Natural killer cell (primary cell): ENCODE results near the gene CD109. TPM values are rescaled to one million over a fixed set of nuclear protein-coding genes. Genes with fewer than 3 reads are reported as not detected.
"Not testable (repeated sequence)": the region's sequence is repeated elsewhere in the genome, so short reads cannot be mapped to it uniquely, and the experiment has no call there.

Experiments used
- ATAC-seq, 3 donors: fragments of 150-1000 bp in 2 of 3; fragments of 200-7000 bp in 1 of 3; cut with Tn5 transposase; 1 replicate in 1 of 3; 2 replicates in 2 of 3; pipeline ENCODE4 v1.10.0; 2021; ENCODE audit warnings: mild to moderate bottlenecking in 2 of 3, moderate library complexity in 2 of 3
- DNase-seq, 2 donors: peaks; one replicate each; pipeline versions ENCODE4 v3.0.0 to v3.0.0-alpha.2; 2013 to 2021; ENCODE audit warnings: mixed read lengths in 1 of 2
- H3K27ac ChIP-seq: one replicate; pipeline ENCODE4 v1.5.1; 2013; ENCODE audit warnings: mild to moderate bottlenecking, low read length
- H3K27me3 ChIP-seq: one replicate; pipeline ENCODE4 v1.6.1; 2013; ENCODE audit warnings: low read length; ENCODE audit not compliant: control insufficient read depth, insufficient read depth
- H3K36me3 ChIP-seq: one replicate; pipeline ENCODE4 v1.6.1; 2013; ENCODE audit warnings: low read length; ENCODE audit not compliant: control insufficient read depth, insufficient read depth
- H3K4me1 ChIP-seq: one replicate; pipeline ENCODE4 v1.6.1; 2013; ENCODE audit warnings: low read length; ENCODE audit not compliant: control insufficient read depth, insufficient read depth
- H3K4me3 ChIP-seq: one replicate; pipeline ENCODE4 v1.5.1; 2013; ENCODE audit warnings: low read length
- H3K9me3 ChIP-seq: one replicate; pipeline ENCODE4 v1.6.1; 2013; ENCODE audit warnings: low read length; ENCODE audit not compliant: control insufficient read depth, insufficient read depth
- H3K27ac Mint-ChIP-seq, 2 donors: one replicate each; pipeline ENCODE4 v1.8.0; 2022; ENCODE audit warnings: mild to moderate bottlenecking in 2 of 2, mixed read lengths in 2 of 2, moderate library complexity in 1 of 2
- H3K27me3 Mint-ChIP-seq, 2 donors: one replicate each; pipeline ENCODE4 v1.8.0; 2022; ENCODE audit warnings: low read depth in 2 of 2, mixed read lengths in 2 of 2
- H3K36me3 Mint-ChIP-seq: one replicate; pipeline ENCODE4 v1.8.0; 2022; ENCODE audit warnings: mixed read lengths
- H3K4me1 Mint-ChIP-seq, 2 donors: one replicate each; pipeline ENCODE4 v1.8.0; 2022; ENCODE audit warnings: mixed read lengths in 2 of 2
- H3K4me3 Mint-ChIP-seq: one replicate; pipeline ENCODE4 v1.8.0; 2022; ENCODE audit warnings: mild to moderate bottlenecking, moderate library complexity, mixed read lengths
- H3K9me3 Mint-ChIP-seq, 2 donors: one replicate each; pipeline ENCODE4 v1.8.0; 2022; ENCODE audit warnings: mixed read lengths in 2 of 2
- WGBS: methylation state at CpG from one replicate; pipeline ENCODE4 v1.1.7; 2013; ENCODE audit warnings: missing lambda C conversion rate; ENCODE audit not compliant: insufficient coverage; 5-methylcytosine and 5-hydroxymethylcytosine counted together
- intact Hi-C: fragments of 100-400 bp; cut with micrococcal nuclease; formaldehyde crosslinking; loops from one replicate; pipeline ENCODE4 v1.14.2; 2022
- total RNA-seq, 4 donors: library from RNA; stranded (reverse); fragments of 120-200 nt in 1 of 4; gene quantifications; one replicate each; pipeline versions ENCODE4 v1.2.3 to v1.2.4, GENCODE V29; 2013 to 2022
- TF ChIP-seq, protein P1 (sequence below): fragments of 200-600 bp; IDR thresholded peaks from one replicate; pipeline ENCODE4 v1.8.0; 2022; ENCODE audit warnings: antibody characterized with exemption

The CD109 gene
- total RNA-seq, 3 donors from 2014 or later (not counting 1 experiment from before 2014, with no cell fraction given), result 0.24 to 0.88 (median 0.83) TPM

DNA sequence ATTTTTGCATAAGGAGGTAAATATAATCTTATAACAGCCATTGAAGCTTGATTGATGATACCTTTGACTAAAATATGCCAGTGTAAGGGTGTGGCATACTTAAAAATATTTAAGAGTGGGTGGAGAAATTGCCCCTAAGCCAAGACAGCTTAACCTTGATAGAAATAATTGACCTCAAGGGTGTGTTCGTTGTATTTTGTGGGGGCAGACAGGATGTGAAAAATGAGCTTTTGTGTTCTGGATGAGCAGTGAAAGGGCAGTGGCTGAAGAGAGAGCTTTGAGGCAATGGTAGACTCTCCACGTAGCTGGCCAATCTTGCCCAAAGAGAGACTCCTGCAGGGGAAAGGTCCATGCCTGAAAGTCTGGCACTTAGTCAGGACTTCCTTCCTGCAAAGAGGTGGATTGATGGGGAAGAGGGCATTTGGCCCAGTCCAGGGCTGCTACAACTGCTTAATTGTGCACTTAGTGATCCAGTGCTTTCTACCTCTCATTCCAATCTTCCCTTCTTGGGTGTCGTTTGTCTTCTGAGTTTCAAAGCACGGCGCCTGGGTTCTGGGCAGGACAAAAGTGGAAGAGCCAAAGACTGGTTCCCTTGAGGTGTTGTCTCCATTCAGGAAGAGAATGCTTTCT, 15.6 kb upstream of the CD109 start:
- H3K36me3 Mint-ChIP-seq, result no peaks in the 10 kb centered on the region
- WGBS, result 47% methylated on average over 5 of the region's 5 CpGs
- H3K4me1 ChIP-seq, result peaks cover under 1% of the 10 kb centered on the region
- H3K9me3 Mint-ChIP-seq, result peaks cover 0 to 4% of the 10 kb centered on the region in 2 donors
- H3K27ac Mint-ChIP-seq, result no peak overlapping the region
- peaks cover 3 to 4% of the 10 kb centered on the region in 2 donors for H3K4me1 Mint-ChIP-seq
- no peaks in the 10 kb centered on the region for H3K36me3 ChIP-seq
- no peak overlapping the region for H3K27ac ChIP-seq
- no peaks in the 10 kb centered on the region for H3K27me3 ChIP-seq
- no peak for ATAC-seq
- intact Hi-C loops, result no loop called here
- DNase-seq, result no peak
- TF ChIP-seq, protein P1, sequence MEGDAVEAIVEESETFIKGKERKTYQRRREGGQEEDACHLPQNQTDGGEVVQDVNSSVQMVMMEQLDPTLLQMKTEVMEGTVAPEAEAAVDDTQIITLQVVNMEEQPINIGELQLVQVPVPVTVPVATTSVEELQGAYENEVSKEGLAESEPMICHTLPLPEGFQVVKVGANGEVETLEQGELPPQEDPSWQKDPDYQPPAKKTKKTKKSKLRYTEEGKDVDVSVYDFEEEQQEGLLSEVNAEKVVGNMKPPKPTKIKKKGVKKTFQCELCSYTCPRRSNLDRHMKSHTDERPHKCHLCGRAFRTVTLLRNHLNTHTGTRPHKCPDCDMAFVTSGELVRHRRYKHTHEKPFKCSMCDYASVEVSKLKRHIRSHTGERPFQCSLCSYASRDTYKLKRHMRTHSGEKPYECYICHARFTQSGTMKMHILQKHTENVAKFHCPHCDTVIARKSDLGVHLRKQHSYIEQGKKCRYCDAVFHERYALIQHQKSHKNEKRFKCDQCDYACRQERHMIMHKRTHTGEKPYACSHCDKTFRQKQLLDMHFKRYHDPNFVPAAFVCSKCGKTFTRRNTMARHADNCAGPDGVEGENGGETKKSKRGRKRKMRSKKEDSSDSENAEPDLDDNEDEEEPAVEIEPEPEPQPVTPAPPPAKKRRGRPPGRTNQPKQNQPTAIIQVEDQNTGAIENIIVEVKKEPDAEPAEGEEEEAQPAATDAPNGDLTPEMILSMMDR, result no peak
- no peak overlapping the region for H3K4me3 Mint-ChIP-seq
- no peaks in the 10 kb centered on the region for H3K9me3 ChIP-seq
- H3K27me3 Mint-ChIP-seq, result peaks cover 12 to 20% of the 10 kb centered on the region in 2 donors
- no peak overlapping the region for H3K4me3 ChIP-seq

DNA sequence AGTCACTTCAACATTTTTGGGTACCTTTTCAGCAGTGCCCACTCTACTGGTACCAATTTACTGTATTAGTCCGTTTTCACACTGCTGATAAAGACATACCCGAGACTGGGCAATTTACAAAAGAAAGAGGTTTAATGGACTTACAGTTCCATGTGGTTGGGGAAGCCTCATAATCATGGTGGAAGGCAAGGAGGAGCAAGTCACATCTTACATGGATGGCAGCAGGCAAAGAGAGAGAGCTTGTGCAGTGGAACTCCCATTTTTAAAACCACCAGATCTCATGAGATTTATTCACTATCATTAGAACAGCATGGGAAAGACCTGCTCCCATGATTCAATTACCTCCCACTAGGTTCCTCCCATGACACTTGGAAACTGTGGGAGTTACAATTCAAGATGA, 12.4 kb upstream of the CD109 start:
- H3K9me3 ChIP-seq, H3K27ac ChIP-seq, H3K4me3 ChIP-seq, intact Hi-C loops, H3K36me3 ChIP-seq, H3K4me3 Mint-ChIP-seq, H3K4me1 Mint-ChIP-seq, H3K4me1 ChIP-seq, H3K27ac Mint-ChIP-seq, ATAC-seq, DNase-seq, H3K9me3 Mint-ChIP-seq, H3K36me3 Mint-ChIP-seq, H3K27me3 ChIP-seq: not testable (repeated sequence)
- peaks cover 15 to 19% of the 10 kb centered on the region in 2 donors for H3K27me3 Mint-ChIP-seq
- WGBS, result 86% methylated on average over 1 of the region's 2 CpGs

DNA sequence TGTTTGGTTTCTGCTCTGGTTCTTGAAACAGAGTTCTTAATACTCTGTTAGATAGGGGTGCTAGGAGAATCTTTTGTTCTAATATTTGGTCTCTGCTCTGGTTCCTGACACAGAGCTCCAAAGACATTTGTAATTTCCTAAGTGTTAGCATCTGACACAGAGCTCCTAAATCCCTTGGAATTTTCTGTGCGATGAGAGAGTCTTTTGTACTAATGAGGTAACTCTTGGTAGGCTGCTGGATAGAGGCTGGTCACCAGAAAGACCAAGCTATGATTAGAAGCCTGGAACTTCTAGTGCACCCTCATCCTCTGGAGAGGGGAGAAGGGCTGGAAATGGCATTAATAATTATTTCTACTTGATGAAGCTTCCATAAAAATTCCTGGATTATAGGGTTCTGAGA, 7.7 kb upstream of the CD109 start:
- H3K4me3 Mint-ChIP-seq, result no peak overlapping the region
- H3K36me3 Mint-ChIP-seq, result no peaks in the 10 kb centered on the region
- Histone ChIP-seq H3K36me3 (no peaks in the 10 kb centered on the region), H3K27me3 (peaks cover 2% of the 10 kb centered on the region), H3K4me3 (no peak overlapping the region), H3K4me1 (no peaks in the 10 kb centered on the region), H3K27ac (no peak overlapping the region), H3K9me3 (no peaks in the 10 kb centered on the region)
- DNase-seq (no peak), ATAC-seq (no peak)
- H3K9me3 Mint-ChIP-seq, result peaks cover 0 to 2% of the 10 kb centered on the region in 2 donors
- H3K27ac Mint-ChIP-seq, result no peak overlapping the region
- H3K27me3 Mint-ChIP-seq, result peaks cover 13 to 18% of the 10 kb centered on the region in 2 donors
- no peaks in the 10 kb centered on the region for H3K4me1 Mint-ChIP-seq
- TF ChIP-seq, protein P1, result no peak
- 100% methylated on average over 1 of the region's 1 CpG for WGBS
- intact Hi-C loops, result no loop called here

DNA sequence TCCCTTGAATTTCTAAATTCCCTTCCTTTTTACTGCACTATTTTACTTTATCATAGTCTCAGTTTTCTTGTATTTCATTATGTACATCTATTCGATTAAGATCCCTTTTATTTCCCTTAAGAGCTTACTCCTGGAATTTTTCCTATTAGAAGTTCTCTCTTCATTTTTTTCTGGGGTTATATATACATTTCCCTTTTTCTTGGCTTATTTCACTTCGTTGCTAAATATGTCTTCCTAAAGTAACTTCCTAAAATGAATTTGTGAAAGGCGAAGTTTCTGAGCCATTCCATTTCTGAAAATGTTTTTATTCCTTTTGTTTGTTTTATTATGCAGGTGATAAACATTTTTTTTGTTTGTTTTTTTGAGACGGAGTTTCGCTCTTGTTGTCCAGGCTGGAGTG, 5.9 kb upstream of the CD109 start:
- ATAC-seq (no peak), DNase-seq (no peak)
- no peaks in the 10 kb centered on the region for H3K9me3 Mint-ChIP-seq
- Histone ChIP-seq H3K36me3 (no peaks in the 10 kb centered on the region), H3K27ac (no peak overlapping the region), H3K4me1 (no peaks in the 10 kb centered on the region), H3K4me3 (no peak overlapping the region), H3K27me3 (peaks cover 2% of the 10 kb centered on the region), H3K9me3 (no peaks in the 10 kb centered on the region)
- peaks cover 6 to 14% of the 10 kb centered on the region in 2 donors for H3K27me3 Mint-ChIP-seq
- TF ChIP-seq, protein P1, result no peak
- WGBS, result 90% methylated on average over 2 of the region's 5 CpGs
- peaks cover 1 to 2% of the 10 kb centered on the region in 2 donors for H3K4me1 Mint-ChIP-seq
- intact Hi-C loops, result no loop called here
- H3K4me3 Mint-ChIP-seq, result no peak overlapping the region
- H3K27ac Mint-ChIP-seq, result no peak overlapping the region
- H3K36me3 Mint-ChIP-seq, result no peaks in the 10 kb centered on the region
